Mesenchymal stem cell (in vitro differentiated cells and primary cell): Measurements from ENCODE around the gene FAM98A.

ENCODE experiments used
- DNase-seq: peaks from one replicate; pipeline ENCODE4 v3.0.0-alpha.2; 2013
- H2AFZ ChIP-seq: one replicate; pipeline ENCODE4 v1.6.1; 2013; ENCODE audit warnings: low read depth, mild to moderate bottlenecking, control low read depth, inconsistent platforms, low read length, moderate library complexity
- H2AK5ac ChIP-seq: 2 replicates; pipeline ENCODE4 v1.6.1; 2013; ENCODE audit warnings: low read length, moderate library complexity, mild to moderate bottlenecking, inconsistent platforms; ENCODE audit not compliant: severe bottlenecking
- H2BK120ac ChIP-seq: one replicate; pipeline ENCODE4 v1.6.1; 2013; ENCODE audit warnings: low read depth, mild to moderate bottlenecking, inconsistent platforms, low read length, moderate library complexity
- H2BK12ac ChIP-seq, 2 experiments: one replicate each; pipeline ENCODE4 v1.6.1; 2013; ENCODE audit warnings: inconsistent platforms in 2 of 2, low read length in 2 of 2, mild to moderate bottlenecking in 2 of 2, moderate library complexity in 2 of 2, control low read depth in 1 of 2
- H2BK15ac ChIP-seq: one replicate; pipeline ENCODE4 v1.6.1; 2013; ENCODE audit warnings: mild to moderate bottlenecking, low read depth, inconsistent platforms; ENCODE audit not compliant: poor library complexity, severe bottlenecking
- H2BK5ac ChIP-seq: 2 replicates; pipeline ENCODE4 v1.6.1; 2013; ENCODE audit warnings: low read depth, mild to moderate bottlenecking, low read length, control low read depth, inconsistent platforms; ENCODE audit not compliant: poor library complexity, severe bottlenecking
- H3K14ac ChIP-seq, 2 experiments: one replicate each; pipeline ENCODE4 v1.6.1; 2013; ENCODE audit warnings: inconsistent platforms in 2 of 2, low read length in 2 of 2, control low read depth in 1 of 2, mild to moderate bottlenecking in 1 of 2, moderate library complexity in 1 of 2
- H3K18ac ChIP-seq, 2 experiments: one replicate each; pipeline ENCODE4 v1.6.1; 2013; ENCODE audit warnings: inconsistent platforms in 2 of 2, low read length in 2 of 2, control low read depth in 1 of 2, low read depth in 1 of 2, mild to moderate bottlenecking in 1 of 2
- H3K23ac ChIP-seq, 2 experiments: one replicate each; pipeline ENCODE4 v1.6.1; 2013; ENCODE audit warnings: inconsistent platforms in 2 of 2, low read length in 2 of 2, mild to moderate bottlenecking in 2 of 2, moderate library complexity in 2 of 2, control low read depth in 1 of 2
- H3K27ac ChIP-seq: 2 replicates; pipeline ENCODE4 v1.5.1; 2013; ENCODE audit warnings: mild to moderate bottlenecking, moderate library complexity, low read length, control low read depth, inconsistent platforms; ENCODE audit not compliant: poor library complexity, severe bottlenecking
- H3K27me3 ChIP-seq, 2 experiments: 2 replicates each; pipeline versions ENCODE4 v1.6.1 to v1.7.0; 2013; ENCODE audit warnings: low read length in 2 of 2, mild to moderate bottlenecking in 2 of 2, moderate library complexity in 2 of 2, control low read depth in 1 of 2, inconsistent platforms in 1 of 2; ENCODE audit not compliant: control insufficient read depth in 1 of 2, insufficient read depth in 1 of 2
- H3K36me3 ChIP-seq, 2 experiments: 2 replicates each; pipeline versions ENCODE4 v1.6.1 to v1.7.0; 2013; ENCODE audit warnings: low read length in 2 of 2, control low read depth in 1 of 2, inconsistent platforms in 1 of 2, low read depth in 1 of 2, mild to moderate bottlenecking in 1 of 2; ENCODE audit not compliant: insufficient read depth in 2 of 2, control insufficient read depth in 1 of 2
- H3K4ac ChIP-seq, 2 experiments: one replicate each; pipeline ENCODE4 v1.6.1; 2013; ENCODE audit warnings: inconsistent platforms in 2 of 2, low read length in 2 of 2, mild to moderate bottlenecking in 2 of 2, moderate library complexity in 2 of 2, control low read depth in 1 of 2, low read depth in 1 of 2
- H3K4me1 ChIP-seq: 2 replicates; pipeline ENCODE4 v1.6.1; 2013; ENCODE audit warnings: low read depth, low read length, control low read depth; ENCODE audit not compliant: control insufficient read depth, insufficient read depth
- H3K4me2 ChIP-seq: 2 replicates; pipeline ENCODE4 v1.6.1; 2013; ENCODE audit warnings: low read length, mild to moderate bottlenecking, inconsistent platforms; ENCODE audit not compliant: poor library complexity, severe bottlenecking
- H3K4me3 ChIP-seq, 2 experiments: 2 replicates each; pipeline versions ENCODE4 v1.5.1 to v1.7.0; 2013; ENCODE audit warnings: low read length in 2 of 2, mild to moderate bottlenecking in 2 of 2, control low read depth in 1 of 2, low read depth in 1 of 2; ENCODE audit not compliant: insufficient read depth in 1 of 2
- H3K79me1 ChIP-seq: replicated peaks from 2 replicates; pipeline ENCODE4 v1.6.1; 2013; ENCODE audit warnings: mild to moderate bottlenecking, control low read depth, low read length, inconsistent platforms; ENCODE audit not compliant: poor library complexity, severe bottlenecking
- H3K9ac ChIP-seq: 2 replicates; pipeline ENCODE4 v1.7.0; 2013; ENCODE audit warnings: mild to moderate bottlenecking, low read length, moderate library complexity
- H3K9me3 ChIP-seq: 2 replicates; pipeline ENCODE4 v1.7.0; 2013; ENCODE audit warnings: mild to moderate bottlenecking, low read length; ENCODE audit not compliant: control insufficient read depth
- H4K8ac ChIP-seq: one replicate; pipeline ENCODE4 v1.6.1; 2013; ENCODE audit warnings: inconsistent platforms, mild to moderate bottlenecking, low read length, moderate library complexity
- H4K91ac ChIP-seq: one replicate; pipeline ENCODE4 v1.6.1; 2013; ENCODE audit warnings: mild to moderate bottlenecking, low read length, inconsistent platforms
- WGBS: methylation state at CpG from one replicate; pipeline ENCODE4 v1.1.7; 2013; ENCODE audit warnings: mixed read lengths; 5-methylcytosine and 5-hydroxymethylcytosine counted together

The FAM98A gene

GRCh38 chr2:33606100-33606499, 7.0 kb upstream of the FAM98A start:
- Histone ChIP-seq H3K4me3 (no peak overlapping the region), H2AFZ (no peak overlapping the region), H3K9ac (no peak overlapping the region), H4K91ac (no peak overlapping the region), H3K4ac (no peak overlapping the region), H2BK15ac (no peak overlapping the region), H2BK5ac (no peak overlapping the region), H3K18ac (no peak overlapping the region), H3K9me3 (no peaks in the 10 kb centered on the region), H2BK120ac (no peak overlapping the region), H3K27ac (no peak overlapping the region), H3K27me3 (no peaks in the 10 kb centered on the region), H2BK12ac (no peak overlapping the region), H3K4me1 (peaks cover 3% of the 10 kb centered on the region), H3K23ac (no peak overlapping the region), H3K14ac (no peak overlapping the region), H3K4me2 (no peak overlapping the region), H4K8ac (no peak overlapping the region), H3K36me3 (no peaks in the 10 kb centered on the region), H3K79me1 (no peaks in the 10 kb centered on the region), H2AK5ac (no peak overlapping the region)
- no peak for DNase-seq
- WGBS: 100% methylated on average over 1 of the region's 4 CpGs

GRCh38 chr2:33605056-33605455, 6.0 kb upstream of the FAM98A start:
- no peak overlapping the region for H4K8ac ChIP-seq
- H3K14ac ChIP-seq: no peak overlapping the region
- no peak overlapping the region for H3K9ac ChIP-seq
- H2BK5ac ChIP-seq: no peak overlapping the region
- no peak overlapping the region for H3K4me3 ChIP-seq
- no peak overlapping the region for H2AFZ ChIP-seq
- H3K18ac ChIP-seq: no peak overlapping the region
- H2BK12ac ChIP-seq: no peak overlapping the region
- no peak overlapping the region for H4K91ac ChIP-seq
- H3K9me3 ChIP-seq: no peaks in the 10 kb centered on the region
- H3K27me3 ChIP-seq: no peaks in the 10 kb centered on the region
- H3K23ac ChIP-seq: no peak overlapping the region
- no peak overlapping the region for H2BK15ac ChIP-seq
- H3K27ac ChIP-seq: peak overlapping the region; percentile 67
- H2AK5ac ChIP-seq: peak overlapping the region; percentile 73
- no peak for DNase-seq
- no peak overlapping the region for H3K4ac ChIP-seq
- no peaks in the 10 kb centered on the region for H3K79me1 ChIP-seq
- H3K4me1 ChIP-seq: peaks cover 3% of the 10 kb centered on the region
- no peaks in the 10 kb centered on the region for H3K36me3 ChIP-seq
- H3K4me2 ChIP-seq: no peak overlapping the region
- WGBS: 87% methylated on average over 6 of the region's 6 CpGs
- no peak overlapping the region for H2BK120ac ChIP-seq

GRCh38 chr2:33603416-33603815, 4.3 kb upstream of the FAM98A start:
- Histone ChIP-seq H3K27ac (no peak overlapping the region), H2AK5ac (no peak overlapping the region), H3K4me1 (peaks cover 3% of the 10 kb centered on the region), H3K9ac (no peak overlapping the region), H3K4me3 (no peak overlapping the region), H2BK5ac (no peak overlapping the region), H3K14ac (no peak overlapping the region), H3K9me3 (no peaks in the 10 kb centered on the region), H2AFZ (no peak overlapping the region), H3K4me2 (no peak overlapping the region), H3K27me3 (no peaks in the 10 kb centered on the region), H3K18ac (no peak overlapping the region), H2BK12ac (no peak overlapping the region), H3K36me3 (no peaks in the 10 kb centered on the region), H3K4ac (no peak overlapping the region), H2BK120ac (no peak overlapping the region), H4K91ac (no peak overlapping the region), H2BK15ac (no peak overlapping the region), H3K79me1 (no peaks in the 10 kb centered on the region), H4K8ac (no peak overlapping the region), H3K23ac (no peak overlapping the region)
- 77% methylated on average over 3 of the region's 3 CpGs for WGBS
- no peak for DNase-seq

- Histone ChIP-seq H3K79me1 (no peaks in the 10 kb centered on the region), H4K8ac (no peak overlapping the region), H2BK5ac (no peak overlapping the region), H2AK5ac (no peak overlapping the region), H3K9me3 (no peaks in the 10 kb centered on the region), H2AFZ (peak overlapping the region; percentile 76), H3K4ac (peak overlapping the region in 1 of 2 experiments; percentile 26), H2BK12ac (peak overlapping the region in 1 of 2 experiments; percentile 71), H3K14ac (no peak overlapping the region), H3K9ac (no peak overlapping the region), H3K4me1 (peaks cover 3% of the 10 kb centered on the region), H3K23ac (no peak overlapping the region), H3K18ac (no peak overlapping the region), H3K4me3 (no peak overlapping the region), H3K27ac (no peak overlapping the region), H3K36me3 (no peaks in the 10 kb centered on the region), H4K91ac (no peak overlapping the region), H2BK120ac (no peak overlapping the region), H3K4me2 (no peak overlapping the region), H3K27me3 (no peaks in the 10 kb centered on the region), H2BK15ac (no peak overlapping the region)
- peak; percentile 49 for DNase-seq
- WGBS: 78% methylated on average over 6 of the region's 6 CpGs
Observed at GRCh38 chr2:33602201-33602830, 3.2 kb upstream of the FAM98A start.
